Stimulated activated CD4-positive, alpha-beta T cell treated with anti-CD3 and anti-CD28 coated beads, Interleukin-15, amount 100 ng/mL, for 48 hours (primary cell): ENCODE data around the gene NKPD1.
"Not testable (repeated sequence)": the region's sequence is repeated elsewhere in the genome, so short reads cannot be mapped to it uniquely, and the experiment has no call there.

ENCODE experiments used
- DNase-seq, 2 donors: peaks; one replicate each; pipeline ENCODE4 v3.0.0-alpha.2; 2020; ENCODE audit warnings: low read depth in 2 of 2

Gene NKPD1

DNA sequence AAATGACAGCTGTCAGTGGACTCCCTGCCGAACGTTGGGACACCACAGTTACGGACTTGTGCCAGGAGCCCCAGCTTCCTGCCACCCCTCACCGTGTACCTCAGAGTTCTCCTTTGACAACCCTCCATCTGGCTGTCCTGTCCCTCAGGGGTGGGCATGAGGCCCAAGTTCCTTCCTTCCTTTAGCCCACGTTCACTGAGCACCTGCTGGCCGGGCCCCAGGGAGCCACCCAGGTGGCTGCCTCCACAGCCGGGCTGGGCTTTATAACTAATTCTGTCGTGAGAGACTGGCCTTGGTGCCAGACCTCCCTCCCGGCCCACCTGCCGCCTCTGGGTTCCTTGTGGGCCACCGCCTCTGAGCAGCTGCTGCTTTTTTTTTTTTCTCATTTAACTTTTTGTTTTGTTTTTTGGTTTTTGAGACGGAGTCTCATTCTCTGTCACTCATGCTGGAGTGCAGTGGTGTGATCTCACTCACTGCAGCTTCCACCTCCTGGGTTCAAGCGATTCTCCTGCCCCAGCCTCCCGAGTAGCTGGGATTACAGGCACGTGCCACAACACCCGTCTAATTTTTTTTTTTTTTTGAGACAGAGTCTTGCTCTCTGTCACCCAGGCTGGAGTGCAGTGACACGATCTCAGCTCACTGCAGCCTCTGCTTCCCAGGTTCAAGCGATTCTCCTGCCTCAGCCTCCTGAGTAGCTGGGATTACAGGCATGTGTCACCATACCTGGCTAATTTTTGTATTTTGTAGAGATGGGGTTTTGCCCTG, 42.0 kb downstream of the NKPD1 start:
- DNase-seq = not testable (repeated sequence)

DNA sequence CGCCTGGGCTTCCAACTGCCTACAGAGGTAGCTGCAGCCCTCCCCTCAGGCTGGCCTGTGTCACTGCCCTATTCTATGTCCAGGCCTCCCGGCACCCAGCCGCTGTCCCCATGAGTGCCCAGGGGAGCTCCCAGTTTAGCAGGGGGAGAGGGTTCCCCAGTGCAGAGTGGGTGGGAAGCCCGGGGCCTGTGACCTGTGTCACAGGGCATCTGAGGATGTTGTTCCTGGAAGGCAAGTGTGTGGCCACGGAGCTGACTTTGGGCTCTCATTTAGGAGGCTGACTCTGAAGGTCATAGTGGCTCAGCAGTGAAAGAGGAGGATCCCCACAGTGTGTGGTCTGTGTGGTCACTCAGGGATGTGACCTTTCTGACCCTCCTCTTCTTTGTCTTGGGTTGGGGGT, 42.7 kb downstream of the NKPD1 start:
- no peak for DNase-seq

- no peak for DNase-seq
Observed at GRCh38 chr19:45117671-45118070, 43.1 kb downstream of the NKPD1 start.

DNA sequence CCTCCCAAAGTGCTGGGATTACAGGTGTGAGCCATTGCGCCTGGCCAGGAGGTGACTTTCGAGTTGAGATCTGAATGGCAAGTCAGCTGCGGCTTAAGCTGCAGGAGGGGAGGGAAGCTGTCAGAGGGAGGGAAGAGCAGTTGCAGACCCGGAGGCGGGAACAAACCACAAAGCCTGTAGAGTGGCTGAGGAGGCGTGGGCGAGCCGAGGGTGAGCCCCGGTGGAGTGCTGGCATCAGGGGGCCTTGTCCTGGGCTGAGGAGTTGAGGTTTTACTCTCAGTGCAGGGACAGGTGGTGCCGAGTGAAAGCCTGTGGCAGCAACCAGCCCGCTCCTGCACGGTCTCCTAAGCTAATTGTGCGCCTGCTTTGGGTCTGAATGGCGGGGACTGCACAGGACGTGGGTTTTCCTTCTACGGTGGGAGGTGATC, 43.6 kb downstream of the NKPD1 start:
- DNase-seq = peak; percentile 59 to 68

DNA sequence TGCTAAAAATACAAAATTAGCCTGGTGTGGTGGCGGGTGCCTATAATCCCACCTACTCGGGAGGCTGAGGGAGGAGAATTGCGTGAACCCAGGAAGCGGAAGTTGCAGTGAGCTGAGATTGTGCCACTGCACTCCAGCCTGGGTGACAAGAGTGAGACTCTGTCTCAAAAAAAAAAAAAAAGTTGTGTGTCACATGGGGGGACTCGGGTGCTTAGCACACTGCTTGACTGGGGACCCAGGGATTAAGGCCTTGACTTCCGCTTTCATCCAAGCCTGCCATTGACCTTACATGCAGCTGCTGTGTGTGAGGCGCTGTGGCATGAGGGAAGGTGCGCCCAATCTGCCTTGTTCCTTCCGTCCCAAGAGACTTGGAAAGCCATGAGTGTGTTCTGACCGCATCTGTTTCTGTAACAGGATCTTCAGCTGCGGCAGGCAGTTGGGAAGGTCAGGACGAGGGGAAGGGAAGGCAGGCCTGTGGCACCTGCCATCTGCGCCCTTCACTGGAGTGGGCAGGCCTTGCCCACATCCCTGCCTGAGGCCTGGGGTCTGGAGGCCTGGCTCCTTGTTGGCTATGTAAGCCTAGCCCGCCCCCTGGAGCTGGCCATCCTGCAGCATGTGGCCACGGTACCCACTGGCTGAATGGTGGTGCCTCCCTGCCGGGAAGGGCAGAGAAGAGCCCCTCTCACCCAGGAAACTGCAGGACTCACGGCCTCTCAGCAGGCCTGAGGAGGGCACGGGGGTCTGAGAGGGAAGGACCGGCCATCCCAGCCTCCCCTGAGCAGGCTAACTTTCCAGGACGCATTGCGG, 44.8 kb downstream of the NKPD1 start:
- no peak for DNase-seq

DNA sequence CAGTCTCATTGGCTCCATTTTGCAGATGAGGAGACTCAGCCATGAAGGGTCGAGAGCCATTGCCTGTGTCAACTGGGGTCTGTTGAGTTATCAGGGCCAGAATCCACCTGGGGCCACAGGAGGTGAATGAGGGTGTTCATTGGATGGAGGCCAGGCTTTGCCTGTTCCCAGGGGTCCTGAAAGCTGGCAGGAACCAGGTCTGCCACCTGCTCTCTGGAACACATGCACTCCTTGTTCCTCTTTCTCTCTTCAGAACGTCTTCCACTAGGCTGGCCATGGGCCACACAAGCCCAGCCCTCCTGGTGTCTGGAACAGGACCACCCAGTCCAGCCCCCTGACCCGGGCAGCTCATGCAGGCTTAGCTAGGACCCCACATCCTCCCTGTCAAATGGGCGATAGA, 46.7 kb downstream of the NKPD1 start:
- no peak for DNase-seq

DNA sequence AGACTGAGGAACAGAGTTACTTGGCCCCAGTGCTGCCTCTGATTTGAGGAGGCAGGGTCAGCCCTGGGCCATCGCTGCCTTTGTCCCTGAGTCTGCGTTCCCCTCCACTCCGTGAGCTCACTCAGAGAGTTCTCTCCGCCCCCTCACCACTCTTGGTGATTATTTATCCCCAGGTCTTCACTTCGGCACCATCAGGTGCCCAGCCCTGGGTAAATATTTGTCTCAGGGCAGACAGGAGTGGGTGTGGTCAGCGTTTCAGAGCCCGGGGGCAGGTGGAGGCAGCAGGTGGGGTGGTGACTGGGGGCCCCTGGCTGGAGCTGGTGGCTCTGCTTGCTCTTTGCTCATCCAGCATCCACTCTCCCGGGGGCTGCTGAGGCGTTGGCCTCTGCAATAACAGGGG, 47.2 kb downstream of the NKPD1 start:
- no peak for DNase-seq

DNA sequence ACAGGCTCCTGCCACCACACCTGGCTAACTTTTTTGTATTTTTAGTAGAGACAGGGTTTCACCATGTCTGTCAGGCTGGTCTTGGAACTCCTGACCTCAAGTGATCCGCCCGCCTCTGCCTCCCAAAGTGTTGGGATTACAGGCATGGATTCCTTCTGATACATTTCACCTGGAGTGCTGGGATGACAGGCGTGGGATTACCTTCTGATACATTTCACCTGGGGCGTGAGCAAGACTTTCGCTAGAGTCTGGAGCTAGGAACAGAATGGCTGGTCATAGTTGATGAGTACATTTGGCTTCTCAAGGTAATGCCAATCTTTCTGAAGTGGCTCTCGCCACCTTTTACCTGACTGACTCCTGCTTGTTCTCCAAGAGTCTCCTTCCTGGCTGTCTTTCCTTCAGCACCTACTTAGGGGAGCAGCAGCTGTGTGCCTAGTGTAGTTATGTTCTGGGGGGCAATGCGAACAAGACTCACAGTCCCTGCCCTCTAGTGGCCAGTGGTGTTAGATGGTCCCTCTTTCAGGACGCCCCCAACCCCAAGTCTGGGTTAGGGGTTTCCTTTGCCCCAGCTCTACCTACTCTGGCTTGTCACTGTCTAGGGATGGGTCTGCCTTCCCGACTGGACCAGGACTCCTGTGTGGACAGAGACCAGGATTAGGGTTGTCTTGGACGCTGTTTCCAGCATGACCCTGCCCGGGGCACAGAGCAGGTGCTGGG, 48.5 kb downstream of the NKPD1 start:
- no peak for DNase-seq
